Dermis microvascular lymphatic vessel endothelial cell (primary cell): ENCODE data around the gene NEMF. TPM values are rescaled to one million over a fixed set of nuclear protein-coding genes. Genes with fewer than 3 reads are reported as not detected.
A peak's percentile ranks its signal among the peaks of the same experiment; 100 is the strongest.
"Not testable (repeated sequence)": the region's sequence is repeated elsewhere in the genome, so short reads cannot be mapped to it uniquely, and the experiment has no call there.

ENCODE experiments used
- DNase-seq, 2 donors: peaks; one replicate each; pipeline versions ENCODE4 v3.0.0 to v3.0.0-alpha.2; 2010; ENCODE audit warnings: low read depth in 2 of 2
- total RNA-seq: library from RNA; depleted of rRNA; stranded (reverse); fragments of >200 nt; gene quantifications from 2 replicates; pipeline ENCODE4 v1.2.1, GENCODE V29; 2014

NEMF gene
- total RNA-seq, 1 donor from 2014 or later = 37.1 TPM

GRCh38 chr14:49876563-49877127 lies 24.1 kb upstream of the NEMF start:
- no peak for DNase-seq

DNA sequence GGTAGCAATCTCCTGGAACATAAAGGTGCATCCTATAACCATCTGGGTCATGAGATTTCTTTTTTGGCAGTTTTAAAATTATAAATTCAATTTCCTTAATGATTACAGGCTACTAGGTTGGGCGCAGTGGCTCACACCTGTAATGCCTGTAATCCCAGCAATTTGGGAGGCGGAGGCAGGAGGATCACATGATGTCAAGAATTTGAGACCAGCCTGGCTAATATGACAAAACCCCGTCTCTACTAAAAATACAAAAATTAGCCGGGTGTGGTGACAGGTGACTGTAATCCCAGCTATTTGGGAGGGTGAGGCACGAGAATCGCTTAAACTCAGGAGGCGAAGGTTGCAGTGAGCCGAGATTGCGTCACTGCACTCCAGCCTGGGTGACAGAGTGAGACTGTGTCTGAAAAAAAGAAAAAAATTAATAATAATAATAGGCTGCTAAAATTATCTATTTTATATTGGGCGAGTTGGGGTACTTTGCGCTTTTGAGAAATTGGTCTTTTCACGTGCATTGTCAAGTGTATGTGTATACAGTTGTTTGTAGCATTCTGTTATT lies 23.1 kb upstream of the NEMF start:
- DNase-seq = no peak

DNA sequence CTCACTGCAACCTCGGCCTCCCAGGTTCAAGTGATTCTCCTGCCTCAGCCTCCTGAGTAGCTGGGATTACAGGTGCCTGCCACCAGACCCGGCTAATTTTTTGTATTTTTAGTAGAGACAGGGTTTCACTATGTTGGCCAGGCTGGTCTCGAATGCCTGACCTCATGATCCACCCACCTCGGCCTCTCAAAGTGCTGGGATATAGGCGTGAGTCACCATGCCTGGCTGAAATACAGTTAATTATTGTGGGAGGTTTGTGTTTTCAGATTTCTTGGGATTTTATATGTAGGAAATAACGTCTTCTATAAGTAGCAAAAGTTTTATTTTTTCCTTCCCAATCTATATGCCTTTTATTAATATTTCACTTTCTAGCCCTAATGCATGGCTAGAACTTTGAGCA lies 21.0 kb upstream of the NEMF start:
- DNase-seq = not testable (repeated sequence)

DNA sequence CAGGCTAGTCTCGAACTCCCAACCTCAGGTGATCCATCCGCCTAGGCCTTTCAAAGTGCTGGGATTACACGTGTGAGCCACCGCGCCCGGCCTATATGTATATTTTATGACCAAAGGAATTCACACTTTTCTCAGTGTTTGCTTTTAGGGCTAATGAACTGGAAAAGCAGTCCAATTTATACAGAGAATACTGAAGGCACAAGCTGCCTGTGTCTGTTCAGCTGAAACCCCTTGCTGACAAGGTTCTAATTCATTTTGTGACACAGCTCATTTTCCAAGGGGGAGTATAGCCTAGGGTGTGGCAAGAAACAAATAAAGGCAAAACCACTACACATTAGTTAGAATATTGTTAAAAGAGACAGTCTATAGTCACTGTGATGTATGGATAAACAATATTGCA lies 18.3 kb upstream of the NEMF start:
- DNase-seq = no peak

DNA sequence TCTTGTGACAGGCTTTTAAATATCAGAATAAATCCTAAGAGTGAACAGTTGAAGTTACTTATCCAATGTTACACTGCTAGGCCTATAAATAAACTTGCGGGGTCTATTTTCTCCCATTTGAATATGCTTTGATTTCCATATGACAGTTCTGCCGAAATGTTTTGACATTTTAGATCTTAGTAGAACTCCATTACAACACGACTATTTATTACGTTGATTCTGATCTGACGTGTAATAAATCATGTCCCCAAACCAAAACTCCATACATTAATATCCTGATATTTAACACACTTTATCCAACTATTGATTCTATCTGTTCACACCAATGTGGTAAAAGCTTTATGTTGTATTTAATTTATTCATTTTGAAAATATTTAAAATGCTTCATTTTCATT lies 16.1 kb upstream of the NEMF start:
- DNase-seq = no peak

DNA sequence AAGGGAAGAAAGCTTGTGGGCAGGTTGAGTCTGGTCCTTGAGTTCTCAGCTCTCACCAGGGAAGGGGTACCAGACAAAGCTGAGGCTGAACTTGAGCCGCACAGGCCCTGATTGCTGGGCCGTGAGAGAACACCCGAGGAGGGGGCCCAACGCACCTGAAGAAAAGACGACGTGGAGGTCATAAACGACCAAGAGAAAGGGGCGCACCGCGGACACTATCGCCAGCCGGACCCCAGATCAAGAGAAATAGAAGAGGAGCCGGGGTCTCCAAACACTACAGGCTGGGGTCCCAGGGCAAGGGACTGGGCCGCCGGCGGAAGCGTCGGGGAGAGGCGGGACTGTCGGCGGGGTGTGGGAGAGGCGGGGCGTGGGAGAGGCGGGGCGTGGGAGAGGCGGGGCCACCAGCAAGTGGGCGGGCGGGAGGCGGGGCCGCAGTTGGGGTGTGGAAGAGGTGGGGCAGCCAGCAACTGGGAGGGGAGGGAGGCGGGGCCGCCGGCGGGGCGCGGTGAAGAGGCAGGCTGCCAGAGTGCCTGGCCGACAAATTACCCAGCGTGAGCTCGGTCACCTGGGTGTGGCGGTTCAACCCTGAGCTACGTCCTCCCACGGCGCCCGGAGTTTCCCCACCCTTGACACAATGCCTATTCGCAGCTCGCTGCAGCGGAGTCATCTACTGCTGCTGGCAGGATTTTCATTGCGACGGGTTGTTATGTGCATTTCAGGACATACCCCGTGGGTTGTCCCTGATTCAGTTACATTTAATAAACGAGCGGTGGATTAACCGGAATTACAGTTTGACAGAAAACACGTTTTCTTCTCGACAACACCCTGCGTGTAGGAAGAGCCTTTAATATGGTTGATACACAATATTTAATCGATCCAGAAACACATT lies 15.5 kb upstream of the NEMF start:
- DNase-seq = peak; percentile 87 to 97

- peak; percentile 43 to 69 for DNase-seq
These were observed 12.9 kb upstream of the NEMF start for GRCh38 chr14:49865431-49865859.

DNA sequence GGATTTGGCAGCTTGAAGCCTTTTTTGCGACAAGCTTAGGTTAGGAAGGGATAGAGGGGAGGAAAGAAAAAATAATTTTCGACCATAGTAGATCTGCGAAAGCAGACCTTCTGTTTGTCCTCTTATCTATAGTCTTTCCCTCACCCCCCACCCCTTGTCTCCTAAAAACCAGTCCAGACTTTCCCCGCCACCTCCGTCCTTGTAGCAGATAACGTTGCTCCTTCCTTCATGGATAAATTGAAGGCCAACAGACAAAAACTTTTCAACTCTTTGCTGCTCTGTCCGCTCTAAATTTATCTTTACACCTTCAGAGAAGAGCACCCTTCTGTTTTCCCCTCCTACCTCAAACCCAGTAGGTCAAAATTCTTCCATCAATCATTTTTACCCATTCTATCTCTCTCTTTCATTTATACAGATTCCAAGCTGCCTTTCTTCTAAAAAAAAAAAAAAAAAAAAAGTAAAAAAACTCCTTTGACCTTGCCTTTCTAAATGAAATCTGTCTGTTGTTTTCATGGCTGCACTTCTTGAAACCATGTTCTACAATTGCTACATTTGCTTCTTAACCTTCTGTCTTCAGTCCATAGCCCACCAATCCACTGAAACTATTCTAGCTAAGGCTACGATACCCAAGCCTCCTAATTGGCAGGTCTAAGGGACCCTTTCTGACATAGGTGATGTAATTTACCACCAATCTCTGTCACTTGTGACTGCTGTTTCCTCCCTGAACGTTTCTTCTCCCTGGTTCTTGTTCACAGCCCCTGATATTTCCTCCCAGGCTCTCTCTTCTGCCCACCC lies 11.1 kb upstream of the NEMF start:
- DNase-seq = no peak

GRCh38 chr14:49862089-49862673 lies 9.6 kb upstream of the NEMF start:
- peak; percentile 74 to 84 for DNase-seq

DNA sequence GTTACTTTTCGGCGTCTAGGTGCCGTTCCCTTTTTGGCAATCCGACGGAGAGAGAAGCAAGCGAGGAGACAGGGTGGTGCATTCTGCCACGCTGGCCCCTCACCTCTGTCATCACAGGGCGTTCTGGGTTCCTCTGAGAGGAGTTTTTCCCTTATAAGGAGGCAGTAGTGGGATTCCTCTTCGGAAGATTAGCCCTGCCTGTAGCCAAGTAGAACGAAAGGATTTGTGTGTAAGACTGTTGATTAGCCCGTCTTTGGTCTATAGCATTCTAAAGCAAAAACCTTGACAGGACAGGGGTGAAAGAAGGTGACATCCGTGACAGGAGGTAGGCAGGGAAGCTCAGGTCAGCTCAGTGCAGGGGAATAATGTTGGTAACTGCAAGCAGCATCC lies 9.1 kb upstream of the NEMF start:
- peak in 1 of 2 donors; percentile 65 for DNase-seq

- DNase-seq = no peak
These were observed 8.6 kb upstream of the NEMF start for GRCh38 chr14:49860988-49861698.

- no peak for DNase-seq
These were observed 5.8 kb upstream of the NEMF start for GRCh38 chr14:49858383-49858782.

DNA sequence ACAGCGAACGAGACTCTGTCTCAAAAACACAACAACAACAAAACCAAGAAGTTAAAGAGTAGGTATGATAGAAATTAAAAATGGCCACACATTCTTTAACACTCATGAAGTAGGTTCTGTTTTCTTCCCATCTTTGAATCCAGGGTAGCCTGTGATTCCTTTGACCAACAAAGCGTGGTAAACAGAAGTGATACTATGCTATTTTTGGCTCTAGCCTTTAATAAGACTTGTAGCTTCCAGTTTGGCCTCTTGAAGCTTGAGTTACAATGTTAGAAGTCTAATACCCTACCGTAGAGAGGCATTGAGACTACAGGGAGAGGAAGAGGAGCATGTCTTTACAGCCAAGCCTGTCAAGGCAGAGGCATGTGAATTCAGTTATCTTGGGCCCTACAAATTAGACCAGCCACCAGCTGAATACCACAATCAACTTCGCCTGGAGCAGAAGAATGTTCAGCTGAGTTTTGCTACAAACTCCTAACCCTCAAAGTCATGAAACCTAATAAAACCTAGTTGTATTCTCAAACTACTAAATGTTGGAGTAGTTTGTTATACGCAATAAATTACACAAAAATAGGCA lies 4.9 kb upstream of the NEMF start:
- DNase-seq = no peak

GRCh38 chr14:49853572-49854375 lies 1.2 kb upstream of the NEMF start:
- peak; percentile 82 to 90 for DNase-seq

- no peak for DNase-seq
These were observed 530 bp upstream of the NEMF start for GRCh38 chr14:49853158-49853477.

DNA sequence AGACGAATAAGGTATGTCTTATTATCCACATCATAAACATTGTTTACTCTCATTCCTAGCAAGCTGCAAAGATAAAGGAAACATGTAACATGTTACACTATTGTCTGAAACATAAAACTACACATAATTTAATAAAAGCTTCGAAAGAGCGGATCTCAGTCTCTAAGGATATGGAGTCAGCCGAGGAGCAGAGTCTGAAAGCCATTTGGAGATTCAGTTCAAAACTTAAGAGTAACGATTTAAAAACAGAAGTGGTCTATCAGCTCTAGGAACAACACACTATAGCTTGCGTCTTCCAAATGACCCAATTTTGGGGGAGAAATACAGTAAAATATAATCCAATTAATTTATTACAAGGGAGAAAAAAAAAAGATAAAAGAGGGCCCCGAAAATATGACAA lies 775 bp downstream of the NEMF start:
- DNase-seq = no peak

GRCh38 chr14:49849213-49849847 lies 3.3 kb downstream of the NEMF start:
- DNase-seq = no peak

- no peak for DNase-seq
These were observed 23.9 kb downstream of the NEMF start for GRCh38 chr14:49828640-49829039.

- no peak for DNase-seq
These were observed 32.4 kb downstream of the NEMF start for GRCh38 chr14:49820176-49820575.
